Hematopoietic multipotent progenitor cell treated with erythropoietin and hydrocortisone succinate and interleukin-3 and kit ligand, for 6 days (in vitro differentiated cells): ENCODE results near the gene WDTC1.
"Not testable (repeated sequence)": the region's sequence is repeated elsewhere in the genome, so short reads cannot be mapped to it uniquely, and the experiment has no call there.

Experiments
- DNase-seq: peaks from one replicate; pipeline ENCODE4 v3.0.0-alpha.2; 2015

WDTC1 gene, protein sequence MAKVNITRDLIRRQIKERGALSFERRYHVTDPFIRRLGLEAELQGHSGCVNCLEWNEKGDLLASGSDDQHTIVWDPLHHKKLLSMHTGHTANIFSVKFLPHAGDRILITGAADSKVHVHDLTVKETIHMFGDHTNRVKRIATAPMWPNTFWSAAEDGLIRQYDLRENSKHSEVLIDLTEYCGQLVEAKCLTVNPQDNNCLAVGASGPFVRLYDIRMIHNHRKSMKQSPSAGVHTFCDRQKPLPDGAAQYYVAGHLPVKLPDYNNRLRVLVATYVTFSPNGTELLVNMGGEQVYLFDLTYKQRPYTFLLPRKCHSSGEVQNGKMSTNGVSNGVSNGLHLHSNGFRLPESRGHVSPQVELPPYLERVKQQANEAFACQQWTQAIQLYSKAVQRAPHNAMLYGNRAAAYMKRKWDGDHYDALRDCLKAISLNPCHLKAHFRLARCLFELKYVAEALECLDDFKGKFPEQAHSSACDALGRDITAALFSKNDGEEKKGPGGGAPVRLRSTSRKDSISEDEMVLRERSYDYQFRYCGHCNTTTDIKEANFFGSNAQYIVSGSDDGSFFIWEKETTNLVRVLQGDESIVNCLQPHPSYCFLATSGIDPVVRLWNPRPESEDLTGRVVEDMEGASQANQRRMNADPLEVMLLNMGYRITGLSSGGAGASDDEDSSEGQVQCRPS

GRCh38 chr1:27234049-27234882 is at the start of gene WDTC1:
Gene WDTC1 (plus strand): TSS chr1:27234632. CDS start chr1:27261055, 26,423 bp downstream.
- DNase-seq: peak; percentile 99

DNA sequence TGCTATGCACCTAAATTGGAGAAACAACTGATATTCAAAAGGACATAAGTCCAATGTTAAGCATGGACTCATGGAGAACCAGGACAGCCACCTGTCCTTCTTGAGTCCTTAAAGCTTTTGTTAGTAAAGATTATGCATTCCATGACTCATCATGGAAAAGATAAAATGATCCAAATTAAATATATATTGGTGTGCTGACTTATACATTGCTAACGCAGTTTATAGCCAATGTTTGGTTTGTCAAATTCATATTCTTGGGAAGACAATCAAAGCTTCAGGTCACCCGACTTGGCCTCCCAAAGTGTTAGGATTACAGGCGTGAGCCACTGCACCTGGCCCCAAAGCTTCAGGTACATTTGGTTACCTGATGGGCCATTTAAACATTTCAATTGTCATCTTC is 49.8 kb upstream of the WDTC1 start:
- not testable (repeated sequence) for DNase-seq

GRCh38 chr1:27192039-27192529 is 42.3 kb upstream of the WDTC1 start:
- DNase-seq: no peak

GRCh38 chr1:27193194-27193593 is 41.2 kb upstream of the WDTC1 start:
- no peak for DNase-seq

- no peak for DNase-seq
These were observed 33.1 kb upstream of the WDTC1 start for GRCh38 chr1:27201295-27201694.

- no peak for DNase-seq
These were observed 30.5 kb upstream of the WDTC1 start for GRCh38 chr1:27203946-27204345.

- DNase-seq: not testable (repeated sequence)
These were observed 27.2 kb upstream of the WDTC1 start for GRCh38 chr1:27207238-27207637.

GRCh38 chr1:27208143-27208850 is 26.1 kb upstream of the WDTC1 start:
- not testable (repeated sequence) for DNase-seq

- no peak for DNase-seq
These were observed 18.0 kb upstream of the WDTC1 start for GRCh38 chr1:27216466-27216865.

GRCh38 chr1:27217401-27217800 is 17.0 kb upstream of the WDTC1 start:
- no peak for DNase-seq

GRCh38 chr1:27218736-27219135 is 15.7 kb upstream of the WDTC1 start:
- DNase-seq: peak; percentile 50

GRCh38 chr1:27220096-27220495 is 14.3 kb upstream of the WDTC1 start:
- peak; percentile 61 for DNase-seq

DNA sequence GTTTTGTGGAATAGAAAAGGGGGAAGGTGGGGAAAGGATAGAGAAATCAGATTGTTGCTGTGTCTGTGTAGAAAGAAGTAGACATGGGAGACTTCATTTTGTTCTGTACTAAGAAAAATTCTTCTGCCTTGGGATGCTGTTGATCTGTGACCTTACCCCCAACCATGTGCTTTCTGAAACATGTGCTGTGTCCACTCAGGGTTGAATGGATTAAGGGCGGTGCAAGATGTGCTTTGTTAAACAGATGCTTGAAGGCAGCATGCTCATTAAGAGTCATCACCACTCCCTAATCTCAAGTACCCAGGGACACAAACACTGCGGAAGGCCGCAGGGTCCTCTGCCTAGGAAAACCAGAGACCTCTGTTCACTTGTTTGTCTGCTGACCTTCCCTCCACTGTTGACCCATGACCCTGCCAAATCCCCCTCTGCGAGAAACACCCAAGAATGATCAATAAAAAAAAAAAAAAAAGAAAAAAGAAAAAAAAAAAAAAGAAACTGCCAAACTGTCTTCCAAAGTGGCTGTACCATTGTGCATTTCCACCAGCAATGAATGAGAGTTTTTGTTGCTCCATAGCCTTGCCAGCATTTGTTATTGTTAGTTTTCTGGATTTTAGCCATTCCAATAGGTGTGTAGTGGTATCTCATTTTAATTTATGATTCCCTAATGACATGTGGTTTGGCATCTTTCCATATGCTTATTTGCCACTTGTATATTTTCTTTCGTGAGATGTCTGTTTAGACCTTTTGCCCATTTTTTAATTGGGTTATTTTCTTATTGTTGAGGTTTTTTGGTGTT is 13.5 kb upstream of the WDTC1 start:
- not testable (repeated sequence) for DNase-seq

DNA sequence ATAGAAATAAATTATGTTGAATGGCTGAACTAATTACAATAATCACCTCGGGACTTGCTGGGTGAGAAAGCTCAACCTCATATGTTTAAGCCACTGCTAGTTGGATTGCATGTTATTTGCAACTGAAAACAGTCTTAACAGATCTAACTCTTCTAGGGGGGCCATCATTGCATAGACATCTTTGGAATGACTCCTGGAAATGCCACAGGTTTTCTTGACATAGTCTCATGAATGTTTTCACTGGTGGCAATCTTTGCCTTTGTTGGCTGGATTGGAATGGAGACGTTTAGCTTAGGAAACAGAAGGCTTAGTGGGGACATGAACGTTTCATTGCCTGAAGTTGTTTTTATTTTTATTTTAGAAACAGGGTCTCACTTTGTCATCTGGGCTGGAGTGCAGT is 8.8 kb upstream of the WDTC1 start:
- DNase-seq: no peak

DNA sequence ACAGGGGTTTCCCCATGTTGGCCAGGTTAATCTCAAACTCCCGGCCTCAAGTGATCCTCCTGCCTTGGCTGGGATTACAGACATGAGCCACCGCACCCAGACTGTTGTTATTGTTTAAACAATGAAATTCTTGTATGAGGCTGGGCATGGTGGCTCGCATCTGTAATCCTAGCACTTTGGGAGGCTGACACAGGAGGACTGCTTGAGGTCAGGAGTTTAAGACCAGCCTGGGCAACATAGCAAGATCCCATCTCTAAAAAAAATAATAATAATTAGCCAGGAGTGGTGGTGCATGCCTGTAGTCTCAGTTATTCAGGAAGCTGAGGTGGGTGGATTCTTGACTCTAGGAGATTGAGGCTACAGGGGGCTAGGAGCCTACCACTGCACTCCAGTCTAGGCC is 6.7 kb upstream of the WDTC1 start:
- DNase-seq: no peak

- DNase-seq: peak; percentile 70
These were observed 774 bp upstream of the WDTC1 start for GRCh38 chr1:27233667-27234048.

GRCh38 chr1:27235827-27236226 is 1.4 kb downstream of the WDTC1 start:
- DNase-seq: no peak

GRCh38 chr1:27237112-27237511 is 2.7 kb downstream of the WDTC1 start:
- DNase-seq: no peak

GRCh38 chr1:27238032-27238431 is 3.6 kb downstream of the WDTC1 start:
- DNase-seq: no peak

DNA sequence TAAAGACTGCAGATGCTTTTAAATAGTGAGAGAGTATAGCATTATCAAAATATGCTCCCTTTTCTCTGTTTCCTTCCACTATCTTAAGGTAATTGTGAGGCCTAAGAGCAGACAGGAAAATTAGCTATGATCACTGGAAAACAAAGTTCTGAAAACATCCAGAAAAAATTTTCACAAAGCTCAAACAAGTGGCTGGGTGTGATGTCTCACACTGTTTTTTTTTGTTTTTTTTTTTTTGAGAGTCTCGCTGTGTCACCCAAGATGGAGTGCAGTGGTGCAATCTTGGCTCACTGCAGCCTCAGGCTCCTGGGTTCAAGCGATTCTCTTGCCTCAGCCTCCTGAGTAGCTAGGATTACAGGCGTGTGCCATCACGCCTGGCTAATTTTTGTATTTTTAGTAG is 7.2 kb downstream of the WDTC1 start:
- DNase-seq: no peak

- DNase-seq: not testable (repeated sequence)
These were observed 9.2 kb downstream of the WDTC1 start for GRCh38 chr1:27243665-27244064.

GRCh38 chr1:27246194-27246593 is 11.8 kb downstream of the WDTC1 start:
- no peak for DNase-seq
